Measurements from ENCODE around the gene FXR1.
"Not testable (repeated sequence)": the region's sequence is repeated elsewhere in the genome, so short reads cannot be mapped to it uniquely, and the experiment has no call there.

The FXR1 gene

DNA sequence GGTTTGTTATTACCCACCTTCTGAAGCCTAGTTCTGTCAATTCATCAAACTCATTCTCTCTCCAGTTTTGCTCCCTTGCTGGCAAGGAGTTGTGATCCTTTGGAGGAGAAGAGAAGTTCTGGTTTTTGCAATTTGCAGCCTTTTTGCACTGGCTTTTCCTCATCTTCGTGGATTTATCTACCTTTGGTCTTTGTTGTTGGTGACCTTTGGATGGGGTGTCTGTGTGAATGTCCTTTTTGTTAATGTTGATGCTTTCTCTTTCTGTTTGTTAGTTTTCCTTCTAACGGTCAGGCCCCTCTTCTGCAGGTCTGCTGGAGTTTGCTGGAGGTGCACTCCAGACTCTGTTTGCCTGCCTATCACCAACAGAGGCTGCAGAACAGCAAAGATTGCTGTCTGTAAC lies 91.0 kb downstream of the FXR1 start:
- DNase-seq (ENCODE audit: extremely low read depth in 1 of 2, low read depth in 1 of 2) = not testable (repeated sequence)

DNA sequence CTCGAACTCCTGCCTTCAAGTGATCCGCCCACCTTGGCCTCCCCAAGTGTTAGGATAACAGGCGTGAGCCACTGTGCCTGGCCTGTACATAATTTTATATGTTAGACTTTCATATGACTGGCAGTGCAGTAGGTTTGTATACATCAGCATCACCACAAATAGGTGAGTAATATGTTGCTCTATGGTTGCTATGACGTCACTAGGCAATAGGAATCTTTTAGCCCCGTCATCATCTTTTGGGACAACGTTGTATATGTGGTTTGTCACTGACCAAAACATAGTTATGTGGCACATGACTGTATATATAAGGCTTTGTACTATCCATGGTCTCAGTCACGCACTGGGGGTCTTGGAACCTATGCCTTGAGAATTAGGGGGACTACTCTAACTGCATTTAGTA lies 94.1 kb downstream of the FXR1 start:
- no peak for DNase-seq (ENCODE audit: extremely low read depth in 1 of 2, low read depth in 1 of 2)

DNA sequence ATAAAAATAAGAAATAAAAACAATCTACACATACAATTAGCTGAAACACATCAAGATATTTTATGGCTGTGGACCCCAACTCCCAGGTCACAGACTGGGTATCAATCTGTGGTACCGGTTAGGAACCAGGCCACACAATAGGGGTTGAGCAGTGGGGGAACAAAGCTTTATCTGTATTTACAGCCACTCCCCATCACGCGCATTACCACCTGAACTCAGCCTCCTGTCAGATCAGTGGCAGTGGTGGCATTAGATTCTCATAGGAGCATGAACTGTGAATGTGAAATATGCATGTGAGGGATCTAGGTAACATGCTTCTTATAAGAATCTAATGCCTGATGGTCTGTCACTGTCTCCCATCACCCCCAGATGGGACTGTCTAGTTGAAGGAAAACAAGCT lies 94.8 kb downstream of the FXR1 start:
- DNase-seq (ENCODE audit: extremely low read depth in 1 of 2, low read depth in 1 of 2) = no peak

DNA sequence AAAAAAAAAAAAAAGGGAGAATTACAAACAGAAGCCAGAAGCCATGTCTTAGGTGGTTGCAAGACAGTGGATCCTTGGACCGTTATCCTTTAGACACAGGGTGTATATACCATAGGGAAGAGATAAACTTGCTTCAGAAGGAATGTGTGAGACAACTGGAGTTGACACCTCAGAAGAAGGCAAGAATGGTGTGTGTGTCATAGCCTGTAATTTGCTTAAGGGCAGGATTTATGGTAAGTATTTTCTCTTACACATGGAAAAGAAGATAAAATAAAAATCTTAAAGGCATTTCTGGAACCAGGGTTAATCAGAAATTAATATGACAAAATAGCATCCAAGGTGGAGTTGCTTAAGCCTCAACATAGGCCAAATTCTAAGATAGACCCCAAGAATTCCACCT lies 96.3 kb downstream of the FXR1 start:
- no peak for DNase-seq (ENCODE audit: extremely low read depth in 1 of 2, low read depth in 1 of 2)

DNA sequence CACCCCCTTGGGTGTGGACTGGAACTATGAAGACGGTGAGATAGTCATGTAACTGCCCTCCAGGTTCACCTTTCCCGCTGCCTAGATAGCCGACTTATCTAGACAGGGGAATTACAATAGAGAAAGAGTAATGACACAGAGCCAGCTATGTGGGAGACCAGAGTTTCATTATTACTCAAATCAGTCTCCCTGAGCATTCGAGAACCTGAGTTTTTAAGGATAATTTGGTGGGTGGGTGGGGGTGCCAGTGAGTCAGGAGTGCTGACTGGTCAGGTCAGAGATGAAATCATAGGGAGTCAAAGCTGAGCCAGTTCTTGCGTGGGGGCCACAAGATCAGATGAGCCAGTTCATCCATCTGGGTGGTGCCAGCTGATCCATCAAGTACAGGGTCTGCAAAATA lies 96.8 kb downstream of the FXR1 start:
- DNase-seq (ENCODE audit: extremely low read depth in 1 of 2, low read depth in 1 of 2) = peak; percentile 13 to 35

DNA sequence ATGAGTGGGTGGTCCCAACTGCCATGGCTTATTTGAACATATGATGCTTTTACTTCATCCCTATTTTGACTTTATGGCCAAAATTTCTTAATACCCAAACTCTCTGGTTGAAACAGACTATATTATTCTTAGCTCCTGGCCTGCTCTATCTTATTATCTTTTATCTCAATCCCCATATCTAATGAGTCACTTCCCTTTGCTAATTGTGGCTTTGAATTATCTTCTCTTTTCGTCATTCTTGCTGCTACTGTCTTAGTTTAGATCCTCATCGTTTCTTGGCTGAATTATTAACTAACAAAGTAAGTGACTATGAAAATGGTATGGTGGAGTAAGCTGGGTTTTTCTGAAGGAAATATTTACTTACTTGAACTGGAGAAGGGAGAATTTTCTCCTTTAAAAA lies 105.2 kb downstream of the FXR1 start:
- DNase-seq (ENCODE audit: extremely low read depth in 1 of 2, low read depth in 1 of 2) = no peak

DNA sequence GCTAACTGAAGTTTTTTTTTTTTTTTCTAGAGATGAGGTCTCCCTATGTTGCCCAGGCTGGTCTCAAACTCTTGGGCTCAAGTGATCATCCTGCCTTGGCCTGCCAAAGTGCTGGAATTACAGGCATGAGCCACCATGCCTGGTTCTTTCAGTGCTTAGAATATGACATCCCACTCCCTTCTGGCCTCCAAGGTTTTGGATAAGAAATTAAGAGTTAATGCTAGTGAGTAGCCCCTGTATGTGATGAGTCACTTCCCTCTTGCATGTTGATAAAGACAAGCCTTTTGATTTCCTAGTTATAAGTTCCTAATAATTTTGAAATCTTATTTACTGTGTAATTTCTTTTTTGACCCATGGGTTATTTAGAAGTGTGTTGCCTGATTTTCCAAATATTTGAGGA lies 112.7 kb downstream of the FXR1 start:
- no peak for DNase-seq (ENCODE audit: extremely low read depth in 1 of 2, low read depth in 1 of 2)

DNA sequence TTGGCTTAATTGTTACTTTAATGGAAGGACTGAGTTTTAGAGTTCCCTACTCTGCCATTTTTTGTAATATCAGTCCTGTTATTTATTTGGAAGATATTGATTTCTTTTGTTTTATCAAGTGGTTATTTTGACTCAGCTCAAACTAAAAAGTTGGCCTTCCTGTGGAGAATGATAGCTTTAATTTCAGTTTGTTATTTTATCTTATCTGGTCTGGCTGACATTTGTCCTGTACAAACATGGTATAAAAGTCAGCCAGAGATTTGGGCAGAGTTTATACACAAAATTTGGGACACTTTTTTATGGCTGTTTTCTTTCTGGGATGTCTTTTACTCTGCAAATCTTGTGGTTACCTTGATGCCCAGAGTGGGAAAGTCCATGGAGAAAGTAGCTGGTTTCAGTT lies 118.5 kb downstream of the FXR1 start:
- DNase-seq (ENCODE audit: extremely low read depth in 1 of 2, low read depth in 1 of 2) = no peak
